ENCODE results near the gene MFSD1. TPM values are rescaled to one million over a fixed set of nuclear protein-coding genes. Genes with fewer than 3 reads are reported as not detected.

MFSD1 gene
- total RNA-seq, 1 donor from 2014 or later: 49.1 TPM

DNA sequence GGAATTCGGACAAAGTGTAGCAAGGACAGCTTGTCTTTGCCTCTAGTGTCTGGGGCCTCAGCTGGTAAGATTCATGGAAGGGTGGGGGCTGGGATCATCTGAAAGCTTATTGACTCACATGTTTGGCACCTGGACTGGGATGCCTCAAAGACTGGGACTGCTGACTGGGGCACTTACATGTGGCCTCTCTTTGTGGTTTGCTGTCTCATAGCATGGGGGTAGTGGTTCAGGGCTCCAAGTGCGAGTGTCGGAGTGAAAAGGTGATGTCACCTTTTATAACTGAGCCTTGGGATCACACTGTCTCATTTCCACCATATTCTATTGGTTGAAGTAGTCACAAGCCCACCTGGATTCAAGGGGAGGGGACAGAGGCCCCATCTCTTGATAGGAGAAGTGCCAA, 6.8 kb downstream of the MFSD1 start:
- H3K9me3 ChIP-seq (ENCODE audit: control insufficient read depth in 3 of 3, low read length in 3 of 3): no peaks in the 10 kb centered on the region
- peaks cover 31 to 55% (median 35%) of the 10 kb centered on the region in 3 donors for H3K36me3 ChIP-seq (ENCODE audit: control insufficient read depth in 3 of 3, insufficient read depth in 3 of 3, low read length in 3 of 3)
- no peak overlapping the region for H3K9ac ChIP-seq (ENCODE audit: low read depth in 1 of 3, low read length in 3 of 3)
- H3K4me3 ChIP-seq (ENCODE audit: low read length in 3 of 3): no peak overlapping the region
- peak overlapping the region; percentile 21 for H3K27ac ChIP-seq (ENCODE audit: low read depth, low read length)
- H3K27me3 ChIP-seq (ENCODE audit: control insufficient read depth in 3 of 3, insufficient read depth in 3 of 3, low read length in 3 of 3): no peaks in the 10 kb centered on the region
- H3K4me1 ChIP-seq (ENCODE audit: control insufficient read depth in 3 of 3, insufficient read depth in 3 of 3, low read length in 3 of 3): peaks cover 0 to 5% (median 0%) of the 10 kb centered on the region in 3 donors

DNA sequence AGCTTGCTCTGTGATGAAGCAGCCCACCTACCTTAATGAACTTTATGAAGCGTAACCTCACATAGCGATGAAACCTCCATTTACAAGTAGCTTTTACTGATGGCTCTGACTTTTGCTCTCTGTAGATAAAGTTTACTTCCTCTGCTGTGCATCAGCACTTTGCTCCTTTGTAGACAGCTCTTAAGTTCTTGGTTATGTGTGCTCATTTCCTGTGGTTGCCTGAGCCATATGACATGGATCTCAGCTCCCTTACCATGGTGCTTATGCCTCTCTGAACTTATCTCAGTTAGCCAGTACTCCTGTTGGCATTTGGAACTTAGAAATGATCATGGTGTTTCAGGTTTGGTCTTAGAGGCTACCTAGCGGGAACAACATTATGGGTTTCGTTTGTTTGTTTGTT, 7.8 kb downstream of the MFSD1 start:
- no peak overlapping the region for H3K9ac ChIP-seq (ENCODE audit: low read depth in 1 of 3, low read length in 3 of 3)
- no peaks in the 10 kb centered on the region for H3K9me3 ChIP-seq (ENCODE audit: control insufficient read depth in 3 of 3, low read length in 3 of 3)
- H3K36me3 ChIP-seq (ENCODE audit: control insufficient read depth in 3 of 3, insufficient read depth in 3 of 3, low read length in 3 of 3): peaks cover 36 to 58% (median 42%) of the 10 kb centered on the region in 3 donors
- H3K4me1 ChIP-seq (ENCODE audit: control insufficient read depth in 3 of 3, insufficient read depth in 3 of 3, low read length in 3 of 3): peaks cover 0 to 5% (median 0%) of the 10 kb centered on the region in 3 donors
- H3K27me3 ChIP-seq (ENCODE audit: control insufficient read depth in 3 of 3, insufficient read depth in 3 of 3, low read length in 3 of 3): no peaks in the 10 kb centered on the region
- no peak overlapping the region for H3K4me3 ChIP-seq (ENCODE audit: low read length in 3 of 3)
- H3K27ac ChIP-seq (ENCODE audit: low read depth, low read length): peak overlapping the region; percentile 38

DNA sequence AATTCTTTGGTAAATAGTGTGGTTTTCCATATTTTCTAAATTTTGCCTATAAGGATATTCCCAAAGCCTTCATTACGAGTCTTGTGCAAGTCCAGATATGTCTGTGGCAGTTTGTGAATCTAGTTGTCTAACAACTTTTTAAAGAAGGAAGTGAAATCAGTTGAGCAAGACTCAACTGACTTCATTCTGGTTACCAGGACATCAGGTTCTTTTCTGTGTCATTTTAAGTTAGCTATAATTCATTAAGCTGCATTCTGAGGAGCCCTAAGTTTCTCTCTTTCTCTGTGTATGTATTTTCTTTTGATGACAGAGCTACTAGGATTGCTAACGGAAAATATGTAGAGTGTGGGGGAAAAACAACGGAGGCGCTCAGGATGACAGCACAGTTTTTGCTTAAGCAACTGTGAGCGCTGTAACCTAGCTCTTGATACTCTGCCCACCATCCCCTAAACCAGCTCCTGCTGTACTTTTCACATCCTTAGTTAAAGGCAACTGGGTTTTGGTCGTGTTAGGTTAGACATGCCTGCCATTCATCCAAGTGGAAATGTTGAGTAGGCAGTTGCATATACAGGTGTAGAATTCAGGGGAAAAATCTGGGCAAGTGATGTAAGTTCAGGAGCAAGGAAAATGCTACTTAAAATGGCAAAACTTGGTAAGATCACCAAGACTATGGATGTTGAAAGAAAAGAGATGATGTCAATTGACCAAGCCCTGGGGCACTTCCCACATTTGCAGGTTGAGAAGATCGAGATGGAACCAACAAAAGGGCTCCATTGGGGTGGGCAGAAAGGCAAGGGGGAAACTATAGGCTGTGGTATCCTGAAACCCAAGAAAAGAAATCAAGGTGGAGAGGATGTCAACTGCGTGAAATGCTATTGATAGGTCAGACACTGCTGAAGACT, 9.2 kb downstream of the MFSD1 start:
- H3K36me3 ChIP-seq (ENCODE audit: control insufficient read depth in 3 of 3, insufficient read depth in 3 of 3, low read length in 3 of 3): peaks cover 36 to 56% (median 44%) of the 10 kb centered on the region in 3 donors
- H3K9ac ChIP-seq (ENCODE audit: low read depth in 1 of 3, low read length in 3 of 3): no peak overlapping the region
- no peaks in the 10 kb centered on the region for H3K9me3 ChIP-seq (ENCODE audit: control insufficient read depth in 3 of 3, low read length in 3 of 3)
- H3K4me3 ChIP-seq (ENCODE audit: low read length in 3 of 3): no peak overlapping the region
- H3K27ac ChIP-seq (ENCODE audit: low read depth, low read length): peak overlapping the region; percentile 58
- peaks cover 0 to 5% (median 0%) of the 10 kb centered on the region in 3 donors for H3K4me1 ChIP-seq (ENCODE audit: control insufficient read depth in 3 of 3, insufficient read depth in 3 of 3, low read length in 3 of 3)
- H3K27me3 ChIP-seq (ENCODE audit: control insufficient read depth in 3 of 3, insufficient read depth in 3 of 3, low read length in 3 of 3): no peaks in the 10 kb centered on the region

DNA sequence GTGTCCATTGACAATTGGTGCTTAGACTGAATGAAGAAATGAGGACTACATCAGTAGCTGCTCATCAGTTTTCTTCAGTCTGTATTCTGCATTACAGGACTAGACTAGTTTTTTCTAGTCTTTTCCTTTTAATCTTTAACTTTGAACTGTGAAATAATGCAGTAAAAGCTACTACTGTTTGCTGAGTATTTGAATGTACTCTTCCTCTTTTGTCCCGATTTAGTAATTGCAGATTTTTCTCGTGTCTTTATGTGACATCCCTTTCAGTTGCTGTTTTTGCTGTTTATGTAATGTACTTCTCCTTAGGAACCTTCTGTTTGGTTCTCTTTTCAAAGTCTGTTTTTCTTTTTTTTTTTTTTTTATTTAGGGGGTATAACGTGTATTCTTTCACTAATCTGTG, 17.4 kb downstream of the MFSD1 start:
- Histone ChIP-seq H3K9ac (ENCODE audit: low read depth in 1 of 3, low read length in 3 of 3) (no peak overlapping the region), H3K27me3 (ENCODE audit: control insufficient read depth in 3 of 3, insufficient read depth in 3 of 3, low read length in 3 of 3) (no peaks in the 10 kb centered on the region), H3K9me3 (ENCODE audit: control insufficient read depth in 3 of 3, low read length in 3 of 3) (no peaks in the 10 kb centered on the region), H3K36me3 (ENCODE audit: control insufficient read depth in 3 of 3, insufficient read depth in 3 of 3, low read length in 3 of 3) (peaks cover 24 to 37% (median 31%) of the 10 kb centered on the region in 3 donors), H3K4me1 (ENCODE audit: control insufficient read depth in 3 of 3, insufficient read depth in 3 of 3, low read length in 3 of 3) (no peaks in the 10 kb centered on the region), H3K4me3 (ENCODE audit: low read length in 3 of 3) (no peak overlapping the region), H3K27ac (ENCODE audit: low read depth, low read length) (peak overlapping the region; percentile 29)

DNA sequence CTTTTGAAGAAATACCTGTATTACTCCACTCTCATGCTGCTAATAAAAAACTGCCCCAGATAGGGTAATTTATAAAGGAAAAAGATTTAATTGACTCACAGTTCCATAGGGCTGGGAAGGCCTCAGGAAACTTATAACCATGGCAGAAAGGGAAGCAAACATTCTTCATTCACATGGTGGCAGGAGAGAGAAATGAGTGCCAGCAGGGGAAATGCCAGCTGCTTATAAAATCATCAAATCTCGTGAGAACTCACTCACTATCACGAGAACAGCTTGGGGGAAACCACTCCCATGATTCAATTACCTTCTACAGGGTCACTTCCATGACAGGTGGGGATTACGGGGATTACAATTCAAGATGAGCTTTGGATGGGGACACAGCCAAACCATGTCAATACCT, 18.7 kb downstream of the MFSD1 start:
- peaks cover 25 to 44% (median 28%) of the 10 kb centered on the region in 3 donors for H3K36me3 ChIP-seq (ENCODE audit: control insufficient read depth in 3 of 3, insufficient read depth in 3 of 3, low read length in 3 of 3)
- H3K27me3 ChIP-seq (ENCODE audit: control insufficient read depth in 3 of 3, insufficient read depth in 3 of 3, low read length in 3 of 3): no peaks in the 10 kb centered on the region
- no peaks in the 10 kb centered on the region for H3K4me1 ChIP-seq (ENCODE audit: control insufficient read depth in 3 of 3, insufficient read depth in 3 of 3, low read length in 3 of 3)
- no peak overlapping the region for H3K9ac ChIP-seq (ENCODE audit: low read depth in 1 of 3, low read length in 3 of 3)
- no peak overlapping the region for H3K4me3 ChIP-seq (ENCODE audit: low read length in 3 of 3)
- H3K27ac ChIP-seq (ENCODE audit: low read depth, low read length): no peak overlapping the region
- H3K9me3 ChIP-seq (ENCODE audit: control insufficient read depth in 3 of 3, low read length in 3 of 3): no peaks in the 10 kb centered on the region

DNA sequence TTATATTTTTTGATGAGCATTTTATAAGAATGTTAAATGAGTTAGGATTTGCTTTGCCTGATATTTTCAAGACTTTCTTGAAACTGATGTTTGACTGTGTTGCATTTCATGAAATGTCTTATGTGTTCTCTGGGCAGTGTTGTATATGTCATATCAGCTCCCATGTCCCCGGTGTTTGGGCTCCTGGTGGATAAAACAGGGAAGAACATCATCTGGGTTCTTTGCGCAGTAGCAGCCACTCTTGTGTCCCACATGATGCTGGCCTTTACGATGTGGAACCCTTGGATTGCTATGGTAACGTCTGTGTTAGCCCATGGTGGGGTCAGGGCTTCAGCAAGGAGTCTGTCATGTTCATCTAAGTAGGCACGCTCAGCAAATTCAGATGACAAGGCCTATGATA, 20.0 kb downstream of the MFSD1 start:
- H3K9me3 ChIP-seq (ENCODE audit: control insufficient read depth in 3 of 3, low read length in 3 of 3): no peaks in the 10 kb centered on the region
- peaks cover 25 to 45% (median 28%) of the 10 kb centered on the region in 3 donors for H3K36me3 ChIP-seq (ENCODE audit: control insufficient read depth in 3 of 3, insufficient read depth in 3 of 3, low read length in 3 of 3)
- no peak overlapping the region for H3K9ac ChIP-seq (ENCODE audit: low read depth in 1 of 3, low read length in 3 of 3)

DNA sequence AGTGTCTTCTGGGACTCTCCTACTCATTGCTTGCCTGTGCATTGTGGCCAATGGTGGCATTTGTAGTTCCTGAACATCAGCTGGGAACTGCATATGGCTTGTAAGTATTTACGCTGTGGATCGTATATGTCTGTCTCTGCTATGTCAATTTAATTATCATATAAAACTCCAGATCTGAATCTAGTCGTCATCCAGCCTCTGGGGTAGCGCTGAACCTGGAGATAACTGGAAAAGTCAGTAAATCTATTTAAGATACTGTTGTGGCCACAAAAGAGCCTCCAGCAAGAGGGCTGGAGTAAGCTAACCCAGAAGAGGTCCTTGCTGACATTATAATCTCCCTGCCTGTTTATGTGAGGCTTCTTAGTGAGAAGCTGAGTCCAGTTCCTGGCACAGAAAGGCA, 21.6 kb downstream of the MFSD1 start:
- peaks cover 23 to 49% (median 28%) of the 10 kb centered on the region in 3 donors for H3K36me3 ChIP-seq (ENCODE audit: control insufficient read depth in 3 of 3, insufficient read depth in 3 of 3, low read length in 3 of 3)
- H3K9ac ChIP-seq (ENCODE audit: low read depth in 1 of 3, low read length in 3 of 3): no peak overlapping the region
- no peak overlapping the region for H3K4me3 ChIP-seq (ENCODE audit: low read length in 3 of 3)
- H3K27ac ChIP-seq (ENCODE audit: low read depth, low read length): no peak overlapping the region
- H3K9me3 ChIP-seq (ENCODE audit: control insufficient read depth in 3 of 3, low read length in 3 of 3): no peaks in the 10 kb centered on the region
- H3K4me1 ChIP-seq (ENCODE audit: control insufficient read depth in 3 of 3, insufficient read depth in 3 of 3, low read length in 3 of 3): no peaks in the 10 kb centered on the region
- no peaks in the 10 kb centered on the region for H3K27me3 ChIP-seq (ENCODE audit: control insufficient read depth in 3 of 3, insufficient read depth in 3 of 3, low read length in 3 of 3)

More for the DNA sequence above, 20.0 kb downstream of the MFSD1 start:
- Histone ChIP-seq H3K4me1 (ENCODE audit: control insufficient read depth in 3 of 3, insufficient read depth in 3 of 3, low read length in 3 of 3) (no peaks in the 10 kb centered on the region), H3K27ac (ENCODE audit: low read depth, low read length) (no peak overlapping the region), H3K27me3 (ENCODE audit: control insufficient read depth in 3 of 3, insufficient read depth in 3 of 3, low read length in 3 of 3) (no peaks in the 10 kb centered on the region), H3K4me3 (ENCODE audit: low read length in 3 of 3) (no peak overlapping the region)

DNA sequence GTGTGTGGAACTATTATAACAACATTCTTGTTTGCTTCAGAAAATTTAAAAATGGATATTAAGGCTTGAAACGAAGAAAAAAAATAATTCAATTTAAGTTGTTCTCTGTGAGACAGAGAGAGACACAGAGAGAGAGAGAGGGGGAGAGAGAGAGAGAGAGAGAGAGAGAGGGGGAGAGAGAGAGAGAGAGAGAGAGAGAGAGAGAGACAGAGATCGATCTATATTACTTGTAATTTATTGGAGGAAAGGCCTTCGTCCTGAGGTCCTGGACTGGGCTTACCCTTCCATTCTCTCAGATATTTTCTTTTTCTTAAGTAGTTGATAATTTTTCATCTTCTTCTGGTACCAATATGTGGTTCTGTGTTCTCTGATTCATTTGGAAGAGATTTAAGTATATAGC, 25.9 kb downstream of the MFSD1 start:
- Histone ChIP-seq H3K4me3 (ENCODE audit: low read length in 3 of 3) (no peak overlapping the region), H3K36me3 (ENCODE audit: control insufficient read depth in 3 of 3, insufficient read depth in 3 of 3, low read length in 3 of 3) (peaks cover 23 to 35% (median 25%) of the 10 kb centered on the region in 3 donors)

DNA sequence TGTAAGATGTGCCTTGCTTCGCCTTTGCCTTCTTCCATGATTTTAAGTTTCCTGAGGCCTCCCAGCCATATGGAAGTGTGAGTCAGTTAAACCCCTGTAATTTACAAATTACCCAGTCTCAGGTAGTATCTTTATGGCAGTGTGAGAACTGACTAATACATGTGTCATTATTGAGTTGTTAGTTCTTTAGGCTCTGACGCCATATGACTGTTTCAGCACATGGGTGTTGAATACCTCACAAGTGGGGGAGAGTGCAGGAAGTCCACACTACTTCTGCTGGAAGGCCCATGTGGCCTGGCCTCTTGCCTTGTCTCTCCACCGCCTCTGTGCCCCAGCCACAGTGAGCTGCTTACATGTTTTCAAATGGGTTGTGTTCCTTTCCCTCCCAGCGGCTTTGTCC, 28.5 kb downstream of the MFSD1 start:
- Histone ChIP-seq H3K9ac (ENCODE audit: low read depth in 1 of 3, low read length in 3 of 3) (no peak overlapping the region), H3K4me3 (ENCODE audit: low read length in 3 of 3) (no peak overlapping the region), H3K9me3 (ENCODE audit: control insufficient read depth in 3 of 3, low read length in 3 of 3) (no peaks in the 10 kb centered on the region), H3K27ac (ENCODE audit: low read depth, low read length) (no peak overlapping the region), H3K27me3 (ENCODE audit: control insufficient read depth in 3 of 3, insufficient read depth in 3 of 3, low read length in 3 of 3) (no peaks in the 10 kb centered on the region), H3K4me1 (ENCODE audit: control insufficient read depth in 3 of 3, insufficient read depth in 3 of 3, low read length in 3 of 3) (no peaks in the 10 kb centered on the region), H3K36me3 (ENCODE audit: control insufficient read depth in 3 of 3, insufficient read depth in 3 of 3, low read length in 3 of 3) (peaks cover 9 to 12% (median 10%) of the 10 kb centered on the region in 3 donors)

More for the DNA sequence above, 25.9 kb downstream of the MFSD1 start:
- no peak overlapping the region for H3K27ac ChIP-seq (ENCODE audit: low read depth, low read length)
- no peaks in the 10 kb centered on the region for H3K9me3 ChIP-seq (ENCODE audit: control insufficient read depth in 3 of 3, low read length in 3 of 3)
- no peaks in the 10 kb centered on the region for H3K27me3 ChIP-seq (ENCODE audit: control insufficient read depth in 3 of 3, insufficient read depth in 3 of 3, low read length in 3 of 3)
- no peaks in the 10 kb centered on the region for H3K4me1 ChIP-seq (ENCODE audit: control insufficient read depth in 3 of 3, insufficient read depth in 3 of 3, low read length in 3 of 3)
- H3K9ac ChIP-seq (ENCODE audit: low read depth in 1 of 3, low read length in 3 of 3): no peak overlapping the region

DNA sequence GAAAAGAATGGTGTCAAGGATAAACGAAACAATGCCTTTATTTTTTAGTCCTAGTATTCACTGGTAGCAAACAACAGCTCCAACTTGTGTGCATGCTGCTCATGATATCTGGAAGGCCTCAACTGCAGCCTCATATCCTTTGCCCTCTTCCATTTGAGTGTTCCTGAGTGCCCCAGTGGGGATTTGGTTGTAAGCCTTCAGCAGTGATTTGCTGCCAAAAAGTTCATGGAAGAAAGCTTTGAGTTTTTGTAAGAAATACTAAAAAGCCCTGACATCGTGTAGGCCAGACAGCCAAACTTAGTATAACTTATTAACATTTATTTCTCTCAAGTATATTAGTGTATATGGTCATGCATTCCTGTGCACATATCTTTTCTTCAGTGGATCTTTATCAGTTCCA, 30.0 kb downstream of the MFSD1 start:
- Histone ChIP-seq H3K27ac (ENCODE audit: low read depth, low read length) (no peak overlapping the region), H3K9me3 (ENCODE audit: control insufficient read depth in 3 of 3, low read length in 3 of 3) (no peaks in the 10 kb centered on the region), H3K36me3 (ENCODE audit: control insufficient read depth in 3 of 3, insufficient read depth in 3 of 3, low read length in 3 of 3) (peaks cover 9 to 12% (median 9%) of the 10 kb centered on the region in 3 donors), H3K27me3 (ENCODE audit: control insufficient read depth in 3 of 3, insufficient read depth in 3 of 3, low read length in 3 of 3) (no peaks in the 10 kb centered on the region), H3K9ac (ENCODE audit: low read depth in 1 of 3, low read length in 3 of 3) (no peak overlapping the region), H3K4me1 (ENCODE audit: control insufficient read depth in 3 of 3, insufficient read depth in 3 of 3, low read length in 3 of 3) (no peaks in the 10 kb centered on the region), H3K4me3 (ENCODE audit: low read length in 3 of 3) (no peak overlapping the region)

Data from skeletal muscle tissue (tissue), 4 donors.